T-cell (primary cell): ENCODE measurements around the gene C2orf81. TPM values are rescaled to one million over a fixed set of nuclear protein-coding genes. Genes with fewer than 3 reads are reported as not detected.

ENCODE experiments used
- ATAC-seq, 4 experiments: fragments of 200-7000 bp in 3 of 4; fragments of 150-1000 bp in 1 of 4; cut with Tn5 transposase; replicated peaks in 1 of 4; 1 replicate in 3 of 4; 2 replicates in 1 of 4; pipeline ENCODE4 v1.10.0; 2021; ENCODE audit warnings: moderate library complexity in 3 of 4, mild to moderate bottlenecking in 2 of 4, moderate number of reproducible peaks in 1 of 4
- CTCF ChIA-PET, 2 donors: fragments of 300-600 bp; sonication (Branson Sonifier 250); formaldehyde crosslinking; loops; one replicate each; lab custom pipeline; 2022; ENCODE audit warnings: antibody characterized with exemption in 2 of 2; lab: Charles Lee
- POLR2A ChIA-PET, 2 donors: fragments of 300-600 bp; sonication (Branson Sonifier 250); formaldehyde crosslinking; loops; one replicate each; lab custom pipeline; 2022; ENCODE audit warnings: antibody characterized with exemption in 2 of 2; lab: Charles Lee
- DNase-seq, 35 experiments: peaks; one replicate each; pipeline versions ENCODE4 v3.0.0 to v3.0.0-alpha.2; 2013 to 2023
- H3K27ac ChIP-seq: one replicate; pipeline ENCODE4 v1.5.1; 2013; ENCODE audit warnings: low read length
- H3K27me3 ChIP-seq, 2 experiments: replicated peaks in 1 of 2; 1 replicate in 1 of 2; 2 replicates in 1 of 2; pipeline versions ENCODE4 v1.6.1 to v1.7.0; 2013; ENCODE audit warnings: low read length in 1 of 2, mixed read lengths in 1 of 2; ENCODE audit not compliant: control insufficient read depth in 2 of 2, insufficient read depth in 2 of 2; ENCODE audit errors: extremely low read depth in 1 of 2
- H3K36me3 ChIP-seq, 2 donors: 1 replicate in 1 of 2; 2 replicates in 1 of 2; pipeline versions ENCODE4 v1.6.1 to v1.7.0; 2013; ENCODE audit warnings: low read length in 1 of 2; ENCODE audit not compliant: control insufficient read depth in 2 of 2, insufficient read depth in 1 of 2; ENCODE audit errors: extremely low read depth in 1 of 2
- H3K4me1 ChIP-seq, 2 experiments: 1 replicate in 1 of 2; 2 replicates in 1 of 2; pipeline versions ENCODE4 v1.6.1 to v1.7.0; 2013; ENCODE audit warnings: low read length in 2 of 2, mixed read lengths in 1 of 2; ENCODE audit not compliant: insufficient read depth in 2 of 2, control insufficient read depth in 1 of 2; ENCODE audit errors: extremely low read depth in 1 of 2
- H3K4me3 ChIP-seq, 2 donors: 1 replicate in 1 of 2; 2 replicates in 1 of 2; pipeline versions ENCODE4 v1.5.1 to v1.7.0; 2013; ENCODE audit warnings: mild to moderate bottlenecking in 2 of 2, low read length in 1 of 2, moderate library complexity in 1 of 2; ENCODE audit not compliant: control insufficient read depth in 1 of 2; ENCODE audit errors: extremely low read depth in 1 of 2
- H3K9me3 ChIP-seq: 2 replicates; pipeline ENCODE4 v1.7.0; 2013
- H3K27ac Mint-ChIP-seq, 2 donors: one replicate each; pipeline ENCODE4 v1.8.0; 2020 to 2021; ENCODE audit warnings: mild to moderate bottlenecking in 2 of 2, mixed read lengths in 2 of 2
- H3K27me3 Mint-ChIP-seq, 2 donors: one replicate each; pipeline ENCODE4 v1.8.0; 2021 to 2022; ENCODE audit warnings: mixed read lengths in 2 of 2
- H3K36me3 Mint-ChIP-seq: one replicate; pipeline ENCODE4 v1.8.0; 2021; ENCODE audit warnings: mixed read lengths
- H3K4me1 Mint-ChIP-seq, 3 donors: one replicate each; pipeline ENCODE4 v1.8.0; 2020 to 2022; ENCODE audit warnings: mixed read lengths in 3 of 3, mild to moderate bottlenecking in 1 of 3
- H3K4me3 Mint-ChIP-seq, 3 donors: one replicate each; pipeline ENCODE4 v1.8.0; 2020 to 2022; ENCODE audit warnings: mild to moderate bottlenecking in 3 of 3, mixed read lengths in 3 of 3, moderate library complexity in 3 of 3
- H3K9me3 Mint-ChIP-seq, 3 donors: one replicate each; pipeline ENCODE4 v1.8.0; 2020 to 2022; ENCODE audit warnings: mixed read lengths in 3 of 3
- WGBS: methylation state at CpG from one replicate; pipeline ENCODE4 v1.1.5; 2013; ENCODE audit warnings: missing lambda C conversion rate; ENCODE audit not compliant: insufficient coverage; 5-methylcytosine and 5-hydroxymethylcytosine counted together
- total RNA-seq, 35 experiments: library from RNA in 6 of 35; stranded (reverse) in 6 of 35; fragments of 120-200 nt in 1 of 35; gene quantifications; one replicate each; pipeline versions ENCODE4 v1.2.1 to v1.2.4 and lab custom pipeline; 2013 to 2026

The C2orf81 gene
- total RNA-seq, 5 donors from 2014 or later (not counting 1 experiment from before 2014, with no cell fraction given) = 5.0 to 9.5 (median 7.5) TPM

- POLR2A ChIA-PET = no interaction called here
- ATAC-seq = peak in 3 of 4 experiments; percentile 30 to 43 (median 38)
- Mint-ChIP-seq H3K27me3 (peaks cover 0 to 18% of the 10 kb centered on the region in 2 donors), H3K27ac (peak overlapping the region; percentile 39 to 82), H3K36me3 (no peaks in the 10 kb centered on the region), H3K4me1 (peaks cover 28 to 31% (median 30%) of the 10 kb centered on the region in 3 donors), H3K9me3 (no peaks in the 10 kb centered on the region), H3K4me3 (peak overlapping the region; percentile 61 to 76 (median 73))
- Histone ChIP-seq H3K27me3 (peaks cover 0 to 24% of the 10 kb centered on the region in 2 experiments), H3K9me3 (no peaks in the 10 kb centered on the region), H3K4me3 (peak overlapping the region; percentile 44 to 67), H3K27ac (no peak overlapping the region), H3K4me1 (peaks cover 7 to 27% of the 10 kb centered on the region in 2 experiments), H3K36me3 (no peaks in the 10 kb centered on the region)
- CTCF ChIA-PET = interaction anchor here (0.6 to 0.9 kb wide), 2 partner anchors 13 to 39 kb away, joined by 3 to 5 read pairs; partner anchors contain the start of gene INO80B (in 1 of the 2)
- peak in 1 of 35 experiments; percentile 18 for DNase-seq
- 58% methylated on average over 30 of the region's 35 CpGs for WGBS
Observed at GRCh38 chr2:74415762-74416395, 5.5 kb downstream of the C2orf81 start.

- peaks cover 0 to 25% of the 10 kb centered on the region in 2 experiments for H3K27me3 ChIP-seq
- DNase-seq (peak in 8 of 35 experiments; percentile 13 to 36 (median 30)), ATAC-seq (peak; percentile 37 to 67 (median 48))
- H3K27ac Mint-ChIP-seq = peak overlapping the region in 1 of 2 donors; percentile 82
- no peaks in the 10 kb centered on the region for H3K9me3 Mint-ChIP-seq
- no peaks in the 10 kb centered on the region for H3K36me3 Mint-ChIP-seq
- peak overlapping the region; percentile 61 to 76 (median 73) for H3K4me3 Mint-ChIP-seq
- peak overlapping the region; percentile 44 to 67 for H3K4me3 ChIP-seq
- peaks cover 0 to 18% of the 10 kb centered on the region in 2 donors for H3K27me3 Mint-ChIP-seq
- H3K4me1 ChIP-seq = peaks cover 3 to 20% of the 10 kb centered on the region in 2 experiments
- H3K27ac ChIP-seq = no peak overlapping the region
- H3K36me3 ChIP-seq = no peaks in the 10 kb centered on the region
- ChIA-PET CTCF (interaction anchor here (0.6 to 0.9 kb wide), 2 partner anchors 14 to 40 kb away, joined by 3 to 5 read pairs; partner anchors contain the start of gene INO80B (in 1 of the 2)), POLR2A (no interaction called here)
- H3K4me1 Mint-ChIP-seq = peaks cover 23 to 24% (median 24%) of the 10 kb centered on the region in 3 donors
- WGBS = 21% methylated on average over 64 of the region's 66 CpGs
- no peaks in the 10 kb centered on the region for H3K9me3 ChIP-seq
Observed at GRCh38 chr2:74414881-74415761, 6.3 kb downstream of the C2orf81 start.

- POLR2A ChIA-PET = interaction anchor here in 1 of 2 donors (0.5 kb wide), 1 partner anchor 43 kb away, joined by 4 read pairs; no protein-coding TSS in a partner anchor
- H3K27me3 ChIP-seq = peaks cover 0 to 26% of the 10 kb centered on the region in 2 experiments
- Mint-ChIP-seq H3K4me1 (peaks cover 18 to 20% (median 19%) of the 10 kb centered on the region in 3 donors), H3K36me3 (no peaks in the 10 kb centered on the region), H3K9me3 (no peaks in the 10 kb centered on the region), H3K27ac (no peak overlapping the region), H3K27me3 (peaks cover 0 to 18% of the 10 kb centered on the region in 2 donors), H3K4me3 (peak overlapping the region; percentile 17 to 76 (median 60))
- 87% methylated on average over 14 of the region's 19 CpGs for WGBS
- DNase-seq (no peak), ATAC-seq (no peak)
- H3K9me3 ChIP-seq = no peaks in the 10 kb centered on the region
- H3K36me3 ChIP-seq = no peaks in the 10 kb centered on the region
- peak overlapping the region; percentile 19 to 67 for H3K4me3 ChIP-seq
- CTCF ChIA-PET = no interaction called here
- H3K27ac ChIP-seq = no peak overlapping the region
- H3K4me1 ChIP-seq = peaks cover 3 to 20% of the 10 kb centered on the region in 2 experiments
Observed at GRCh38 chr2:74414441-74414840, 7.0 kb downstream of the C2orf81 start.

- CTCF ChIA-PET = no interaction called here
- no peaks in the 10 kb centered on the region for H3K9me3 Mint-ChIP-seq
- H3K36me3 Mint-ChIP-seq = no peaks in the 10 kb centered on the region
- peak overlapping the region in 1 of 3 donors; percentile 76 for H3K4me3 Mint-ChIP-seq
- H3K27ac ChIP-seq = no peak overlapping the region
- peaks cover 3 to 25% of the 10 kb centered on the region in 2 donors for H3K27me3 Mint-ChIP-seq
- ATAC-seq (no peak), DNase-seq (no peak)
- H3K36me3 ChIP-seq = no peaks in the 10 kb centered on the region
- WGBS = 80% methylated on average over 8 of the region's 8 CpGs
- H3K27me3 ChIP-seq = peaks cover 0 to 30% of the 10 kb centered on the region in 2 experiments
- POLR2A ChIA-PET = no interaction called here
- H3K4me1 ChIP-seq = peaks cover 3 to 20% of the 10 kb centered on the region in 2 experiments
- H3K27ac Mint-ChIP-seq = peak overlapping the region in 1 of 2 donors; percentile 1
- peaks cover 18 to 20% (median 19%) of the 10 kb centered on the region in 3 donors for H3K4me1 Mint-ChIP-seq
- no peak overlapping the region for H3K4me3 ChIP-seq
- H3K9me3 ChIP-seq = no peaks in the 10 kb centered on the region
Observed at GRCh38 chr2:74413001-74413698, 8.3 kb downstream of the C2orf81 start.

GRCh38 chr2:74407682-74408081 is 13.7 kb downstream of the C2orf81 start:
- CTCF ChIA-PET = no interaction called here
- POLR2A ChIA-PET = interaction anchor here in 1 of 2 donors (0.5 kb wide), 1 partner anchor 73 kb away, joined by 7 read pairs; no protein-coding TSS in a partner anchor
- no peaks in the 10 kb centered on the region for H3K4me1 Mint-ChIP-seq

More at GRCh38 chr2:74407682-74408081, 13.7 kb downstream of the C2orf81 start:
- ATAC-seq (no peak), DNase-seq (no peak)
- Mint-ChIP-seq H3K27ac (no peak overlapping the region), H3K27me3 (peaks cover 4 to 16% of the 10 kb centered on the region in 2 donors), H3K4me3 (no peak overlapping the region), H3K9me3 (no peaks in the 10 kb centered on the region), H3K36me3 (no peaks in the 10 kb centered on the region)
- Histone ChIP-seq H3K27me3 (peaks cover 0 to 14% of the 10 kb centered on the region in 2 experiments), H3K4me1 (no peaks in the 10 kb centered on the region), H3K36me3 (no peaks in the 10 kb centered on the region), H3K9me3 (no peaks in the 10 kb centered on the region), H3K27ac (no peak overlapping the region), H3K4me3 (no peak overlapping the region)
- WGBS = 76% methylated on average over 3 of the region's 5 CpGs
